H1 (cell line): ENCODE measurements around the gene GRIP2. TPM values are rescaled to one million over a fixed set of nuclear protein-coding genes. Genes with fewer than 3 reads are reported as not detected.

Source experiments
- CTCF ChIA-PET: fragments of 300-600 bp; sonication (Branson Sonifier 250); formaldehyde crosslinking; loops from one replicate; lab custom pipeline; 2021; ENCODE audit not compliant: partially characterized antibody; lab: Charles Lee
- POLR2A ChIA-PET: fragments of 300-600 bp; sonication (Branson Sonifier 250); formaldehyde crosslinking; loops from one replicate; lab custom pipeline; 2021; ENCODE audit warnings: inconsistent platforms; ENCODE audit not compliant: partially characterized antibody; lab: Charles Lee
- DNase-seq, 2 experiments: peaks; one replicate each; pipeline versions ENCODE4 v3.0.0 to v3.0.0-alpha.2; 2010 to 2022; ENCODE audit warnings: low spot score in 2 of 2, low read depth in 1 of 2, mixed read lengths in 1 of 2
- FAIRE-seq: peaks from 2 replicates; lab custom pipeline; 2011; peaks lifted over from hg19 to GRCh38; lab: Jason Lieb, UNC
- H2AFZ ChIP-seq: 2 replicates; pipeline ENCODE4 v1.8.1; 2012; ENCODE audit warnings: low read length, inconsistent platforms
- H2AK5ac ChIP-seq: 2 replicates; pipeline ENCODE4 v1.6.1; 2013; ENCODE audit warnings: low read depth, low read length
- H2BK120ac ChIP-seq: replicated peaks from 2 replicates; pipeline ENCODE3; 2013; ENCODE audit warnings: low read depth, low read length, inconsistent platforms
- H2BK12ac ChIP-seq: 2 replicates; pipeline ENCODE4 v1.6.1; 2013; ENCODE audit warnings: low read depth, low read length
- H2BK15ac ChIP-seq: 2 replicates; pipeline ENCODE4 v1.6.1; 2013; ENCODE audit warnings: low read length
- H2BK20ac ChIP-seq: 2 replicates; pipeline ENCODE4 v1.6.1; 2013; ENCODE audit warnings: low read length
- H2BK5ac ChIP-seq: 2 replicates; pipeline ENCODE4 v1.6.1; 2013; ENCODE audit warnings: low read depth, low read length
- H3K14ac ChIP-seq: 2 replicates; pipeline ENCODE4 v1.6.1; 2013; ENCODE audit warnings: inconsistent platforms; ENCODE audit not compliant: insufficient read length
- H3K18ac ChIP-seq: 2 replicates; pipeline ENCODE4 v1.6.1; 2013; ENCODE audit warnings: low read length; ENCODE audit errors: extremely low read depth
- H3K23ac ChIP-seq: 2 replicates; pipeline ENCODE4 v1.6.1; 2013; ENCODE audit warnings: inconsistent platforms; ENCODE audit not compliant: insufficient read length
- H3K23me2 ChIP-seq: 2 replicates; pipeline ENCODE4 v1.6.1; 2013; ENCODE audit warnings: low read depth, low read length
- H3K27ac ChIP-seq: 2 replicates; pipeline ENCODE4 v1.6.1; 2011; ENCODE audit warnings: low read depth, low read length, inconsistent platforms
- H3K27me3 ChIP-seq, 4 experiments: replicated peaks in 1 of 4; 1 replicate in 1 of 4; 2 replicates in 3 of 4; pipeline versions ENCODE4 v1.6.1 to v1.8.1; 2011 to 2013; ENCODE audit warnings: low read length in 3 of 4, mild to moderate bottlenecking in 3 of 4, inconsistent platforms in 2 of 4, mixed read lengths in 2 of 4, moderate library complexity in 1 of 4; ENCODE audit not compliant: control insufficient read depth in 3 of 4, insufficient read depth in 3 of 4; ENCODE audit errors: extremely low read depth in 1 of 4
- H3K36me3 ChIP-seq, 4 experiments: 2 replicates each; pipeline versions ENCODE4 v1.6.1 to v1.8.1; 2011 to 2013; ENCODE audit warnings: mild to moderate bottlenecking in 4 of 4, low read length in 3 of 4, moderate library complexity in 2 of 4, control low read depth in 1 of 4, inconsistent platforms in 1 of 4; ENCODE audit not compliant: insufficient read depth in 4 of 4, control insufficient read depth in 2 of 4
- H3K4ac ChIP-seq: replicated peaks from 2 replicates; pipeline ENCODE3; 2013; ENCODE audit warnings: low read length, low read depth, mixed read lengths, inconsistent platforms; ENCODE audit not compliant: insufficient read length
- H3K4me1 ChIP-seq, 4 experiments: replicated peaks in 1 of 4; 1 replicate in 1 of 4; 2 replicates in 3 of 4; pipeline versions ENCODE4 v1.6.1 to v1.8.1; 2011 to 2013; ENCODE audit warnings: low read length in 3 of 4, inconsistent platforms in 2 of 4, mixed read lengths in 1 of 4; ENCODE audit not compliant: insufficient read depth in 4 of 4, control insufficient read depth in 3 of 4
- H3K4me2 ChIP-seq, 2 experiments: 2 replicates each; pipeline versions ENCODE4 v1.6.1 to v1.8.1; 2011 to 2013; ENCODE audit warnings: low read depth in 2 of 2, low read length in 2 of 2, control low read depth in 1 of 2, inconsistent platforms in 1 of 2, mild to moderate bottlenecking in 1 of 2; ENCODE audit not compliant: insufficient read depth in 1 of 2
- H3K4me3 ChIP-seq, 4 experiments: fragments of 200-600, 300-600 bp in 1 of 4; sonication (generic), shearing (Covaris generic), sonication (Bioruptor Twin) in 1 of 4; 2 replicates each; pipeline versions ENCODE4 v1.5.1 to v1.8.1; 2011 to 2016; ENCODE audit warnings: low read length in 4 of 4, low read depth in 3 of 4, control low read depth in 2 of 4, inconsistent platforms in 2 of 4, mild to moderate bottlenecking in 2 of 4, mixed read lengths in 1 of 4, moderate library complexity in 1 of 4; ENCODE audit not compliant: insufficient read depth in 2 of 4; ENCODE audit errors: extremely low read depth in 1 of 4
- H3K56ac ChIP-seq: replicated peaks from 2 replicates; pipeline ENCODE3; 2013; ENCODE audit warnings: low read depth, mild to moderate bottlenecking, mixed read lengths, low read length, inconsistent platforms; ENCODE audit not compliant: insufficient read length
- H3K79me1 ChIP-seq: 2 replicates; pipeline ENCODE4 v1.6.1; 2013; ENCODE audit warnings: low read depth, low read length, control low read depth
- H3K79me2 ChIP-seq, 2 experiments: 2 replicates each; pipeline versions ENCODE4 v1.6.1 to v1.8.1; 2012 to 2013; ENCODE audit warnings: low read length in 2 of 2, mild to moderate bottlenecking in 2 of 2, inconsistent platforms in 1 of 2; ENCODE audit not compliant: insufficient read depth in 2 of 2, control insufficient read depth in 1 of 2
- H3K9ac ChIP-seq, 4 experiments: replicated peaks in 1 of 4; 1 replicate in 1 of 4; 2 replicates in 3 of 4; pipeline versions ENCODE4 v1.6.1 to v1.8.1; 2011 to 2013; ENCODE audit warnings: low read depth in 3 of 4, low read length in 3 of 4, control low read depth in 2 of 4, mild to moderate bottlenecking in 2 of 4, moderate library complexity in 2 of 4, inconsistent platforms in 1 of 4; ENCODE audit errors: extremely low read depth in 1 of 4
- H3K9me3 ChIP-seq, 2 experiments: 2 replicates each; pipeline versions ENCODE4 v1.6.1 to v1.8.1; 2012 to 2013; ENCODE audit warnings: mild to moderate bottlenecking in 2 of 2, moderate library complexity in 2 of 2, control low read depth in 1 of 2, inconsistent platforms in 1 of 2, low read depth in 1 of 2, low read length in 1 of 2, mixed read lengths in 1 of 2; ENCODE audit not compliant: insufficient read depth in 2 of 2
- H4K20me1 ChIP-seq, 2 experiments: replicated peaks in 1 of 2; 2 replicates each; pipeline versions ENCODE3 to v1.8.1; 2011 to 2013; ENCODE audit warnings: inconsistent platforms in 2 of 2, low read length in 2 of 2, mild to moderate bottlenecking in 1 of 2; ENCODE audit not compliant: insufficient read depth in 2 of 2, control insufficient read depth in 1 of 2
- H4K5ac ChIP-seq: 2 replicates; pipeline ENCODE4 v1.6.1; 2013; ENCODE audit warnings: low read length, low read depth, mixed read lengths, inconsistent platforms; ENCODE audit not compliant: insufficient read length
- H4K8ac ChIP-seq: 2 replicates; pipeline ENCODE4 v1.8.0; 2013; ENCODE audit warnings: mild to moderate bottlenecking, moderate library complexity, low read length, inconsistent platforms; ENCODE audit not compliant: insufficient read depth; ENCODE audit errors: extremely low read depth
- H4K91ac ChIP-seq: replicated peaks from 2 replicates; pipeline ENCODE3; 2013; ENCODE audit warnings: low read length, mixed read lengths, inconsistent platforms; ENCODE audit not compliant: insufficient read length
- BRCA1 ChIP-seq: IDR thresholded peaks from 2 replicates; pipeline ENCODE4 v1.6.1; 2012; ENCODE audit warnings: low read depth, low read length, improper control_type of control experiment
- CBX8 ChIP-seq: fragments of 300-800, 300-1000 bp; sonication (generic); IDR thresholded peaks from 2 replicates; pipeline ENCODE4 v1.7.1; 2016; ENCODE audit warnings: low read depth, low read length, borderline replicate concordance
- CHD2 ChIP-seq: IDR thresholded peaks from 2 replicates; pipeline ENCODE4 v1.6.1; 2012; ENCODE audit warnings: low read length, improper control_type of control experiment
- CREB1 ChIP-seq: IDR thresholded peaks from 2 replicates; pipeline ENCODE4 v1.6.1; 2012; ENCODE audit warnings: inconsistent platforms
- EZH2 ChIP-seq: fragments of 200-600 bp; sonication (generic); IDR thresholded peaks from 2 replicates; pipeline ENCODE4 v1.7.1; 2012; ENCODE audit warnings: low read depth, mild to moderate bottlenecking, moderate library complexity, low read length, inconsistent platforms; ENCODE audit not compliant: severe bottlenecking
- HDAC2 ChIP-seq, 2 experiments: fragments of 300-600 bp in 1 of 2; sonication (generic) in 1 of 2; IDR thresholded peaks; 2 replicates each; pipeline ENCODE4 v1.6.1; 2011 to 2012; ENCODE audit warnings: low read depth in 2 of 2, low read length in 2 of 2, mild to moderate bottlenecking in 2 of 2, moderate library complexity in 2 of 2, borderline replicate concordance in 1 of 2, inconsistent platforms in 1 of 2
- JUN ChIP-seq: IDR thresholded peaks from 2 replicates; pipeline ENCODE4 v1.6.1; 2011; ENCODE audit warnings: low read depth, mild to moderate bottlenecking, improper control_type of control experiment, low read length
- JUND ChIP-seq: IDR thresholded peaks from 2 replicates; pipeline ENCODE4 v1.6.1; 2011; ENCODE audit warnings: mild to moderate bottlenecking, improper control_type of control experiment, low read length
- NANOG ChIP-seq: IDR thresholded peaks from 2 replicates; pipeline ENCODE4 v1.6.1; 2011; ENCODE audit warnings: low read length, low read depth, mild to moderate bottlenecking, inconsistent platforms; ENCODE audit not compliant: insufficient read depth, poor library complexity, severe bottlenecking
- PHF8 ChIP-seq: fragments of 200-600 bp; sonication (generic); conservative IDR thresholded peaks from 2 replicates; pipeline ENCODE4 v1.7.1; 2012; ENCODE audit warnings: low read depth, mild to moderate bottlenecking, inconsistent platforms, low read length, moderate library complexity
- POU5F1 ChIP-seq: IDR thresholded peaks from 2 replicates; pipeline ENCODE4 v1.6.1; 2011; ENCODE audit warnings: low read depth, mild to moderate bottlenecking, low read length, moderate library complexity
- SIX5 ChIP-seq: IDR thresholded peaks from 2 replicates; pipeline ENCODE4 v1.6.1; 2011; ENCODE audit warnings: mild to moderate bottlenecking, low read depth, low read length
- SP1 ChIP-seq: IDR thresholded peaks from 2 replicates; pipeline ENCODE4 v1.6.1; 2011; ENCODE audit warnings: low read depth, low read length
- TAF7 ChIP-seq: optimal IDR thresholded peaks from 2 replicates; pipeline ENCODE3; 2011; ENCODE audit warnings: low read depth, mild to moderate bottlenecking, inconsistent platforms, low read length, moderate library complexity, borderline replicate concordance
- ZNF274 ChIP-seq: IDR thresholded peaks from 2 replicates; pipeline ENCODE4 v1.7.0; 2012; ENCODE audit warnings: low read length, borderline replicate concordance; ENCODE audit errors: extremely low read depth
- WGBS, 2 experiments: shearing (Covaris generic) in 1 of 2; methylation state at CpG; one replicate each; pipeline versions ENCODE4 v1.1.6 to v1.1.7; 2013 to 2015; ENCODE audit warnings: low lambda C conversion rate in 2 of 2, mixed read lengths in 2 of 2, inconsistent platforms in 1 of 2, low coverage in 1 of 2, missing lambda C conversion rate in 1 of 2; ENCODE audit not compliant: insufficient replicate concordance in 2 of 2, insufficient coverage in 1 of 2, insufficient read length in 1 of 2; ENCODE audit errors: extremely low coverage in 1 of 2, missing lambda C conversion rate in 1 of 2; 5-methylcytosine and 5-hydroxymethylcytosine counted together
- polyA plus RNA-seq, 7 experiments: library from polyadenylated mRNA; depleted of rRNA in 3 of 7; stranded (reverse) in 5 of 7; unstranded in 2 of 7; fragments of >200 nt in 5 of 7; fragments of 200-250 nt in 2 of 7; gene quantifications; 1 replicate in 5 of 7; 2 replicates in 1 of 7; 4 replicates in 1 of 7; pipeline versions ENCODE4 v1.2.1 to v1.2.3, GENCODE V29; 2011 to 2013; ENCODE audit warnings: missing spikeins in 2 of 7, mixed read lengths in 2 of 7
- total RNA-seq: library from RNA; stranded (reverse); fragmentation: NEBNext Ultra II Directional; extraction: Animal tissue kit (Norgen Biotek cat#: 25700); gene quantifications from 2 replicates; pipeline ENCODE4 v1.2.1, GENCODE V29; 2021

GRIP2 gene
- total and polyA plus RNA-seq, 2 of the 8 experiments (the other 6 are each of a cell fraction or from before 2014, with no cell fraction given), result 2.5 to 6.4 TPM

GRCh38 chr3:14541646-14542045 is 1.5 kb upstream of the GRIP2 start:
- DNase-seq (no peak), FAIRE-seq (no peak)
- H3K79me2 ChIP-seq, result no peaks in the 10 kb centered on the region
- no peak overlapping the region for H3K27ac ChIP-seq
- no peak overlapping the region for H3K4me3 ChIP-seq
- no peaks in the 10 kb centered on the region for H4K20me1 ChIP-seq
- no peaks in the 10 kb centered on the region for H3K23me2 ChIP-seq
- no peak overlapping the region for H4K8ac ChIP-seq
- no peaks in the 10 kb centered on the region for H3K36me3 ChIP-seq
- H2BK120ac ChIP-seq, result no peak overlapping the region
- no peaks in the 10 kb centered on the region for H3K27me3 ChIP-seq
- no peak overlapping the region for H3K18ac ChIP-seq
- H2BK12ac ChIP-seq, result no peak overlapping the region
- no peak overlapping the region for H3K23ac ChIP-seq
- no peak overlapping the region for H3K9ac ChIP-seq
- no peak overlapping the region for H2BK20ac ChIP-seq
- WGBS, 2 experiments, result 71% methylated on average over 9 of the region's 9 CpGs; no CpG with 5 or more reads in 1 of the 2 experiments
- H2AFZ ChIP-seq, result no peak overlapping the region
- no peak overlapping the region for H4K5ac ChIP-seq
- H3K79me1 ChIP-seq, result no peaks in the 10 kb centered on the region
- H4K91ac ChIP-seq, result peak overlapping the region; percentile 25
- H3K4ac ChIP-seq, result peak overlapping the region; percentile 57
- no peak overlapping the region for H2BK5ac ChIP-seq
- H3K56ac ChIP-seq, result no peak overlapping the region
- POLR2A ChIA-PET, result no interaction called here
- H3K4me2 ChIP-seq, result no peak overlapping the region
- H2BK15ac ChIP-seq, result no peak overlapping the region
- peak overlapping the region; percentile 87; the same call in 1 of the 2 replicates for H2AK5ac ChIP-seq
- peaks cover 0 to 12% (median 8%) of the 10 kb centered on the region in 4 experiments; a peak in 5 of 7 replicates for H3K4me1 ChIP-seq
- H3K14ac ChIP-seq, result no peak overlapping the region
- H3K9me3 ChIP-seq, result no peaks in the 10 kb centered on the region
- CTCF ChIA-PET, result interaction anchor here (0.7 to 0.9 kb wide), 2 partner anchors 11 to 46 kb away, joined by 3 to 4 read pairs; no protein-coding TSS in a partner anchor
- TF ChIP-seq NANOG (no peak), EZH2 (no peak), PHF8 (no peak), CBX8 (no peak), CHD2 (no peak), BRCA1 (no peak), POU5F1 (no peak), HDAC2 (IDR thresholded peaks at IDR 0.05; ENCODE audit: borderline replicate concordance in 1 of 2, low read depth in 2 of 2, low read length in 2 of 2) (no peak), CREB1 (no peak), JUND (no peak), SIX5 (no peak), SP1 (no peak), TAF7 (no peak), ZNF274 (no peak), JUN (no peak)
